ENCODE results near the gene IVL. TPM values are rescaled to one million over a fixed set of nuclear protein-coding genes. Genes with fewer than 3 reads are reported as not detected.

IVL gene
- total and polyA plus RNA-seq, 12 donors = 0.16 to 0.30 TPM; not detected in 10

DNA sequence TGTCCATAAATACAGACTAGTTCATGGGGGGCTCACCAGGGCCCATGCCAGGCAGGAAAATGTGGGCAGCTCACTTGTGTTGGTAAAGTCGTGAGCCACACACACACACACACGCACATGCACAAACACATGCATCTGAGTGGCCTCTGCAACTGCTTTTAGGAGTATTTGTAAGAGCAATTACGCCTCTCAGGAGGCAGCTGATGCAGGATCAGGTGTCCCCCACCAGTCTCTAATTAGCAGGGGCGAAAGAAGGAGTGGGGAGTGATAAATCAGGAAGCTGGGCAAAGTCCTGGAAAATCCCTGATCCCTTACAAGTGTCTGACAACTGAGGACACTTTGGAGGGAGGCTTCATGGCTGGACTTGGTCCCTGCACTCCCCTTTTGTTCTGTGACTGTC lies 5.7 kb upstream of the IVL start:
- Histone ChIP-seq H3K4me1 (replicated peaks in 1 of 2) (no peaks in the 10 kb centered on the region), H3K27ac (no peak overlapping the region), H3K27me3 (no peaks in the 10 kb centered on the region), H3K36me3 (replicated peaks in 1 of 2) (no peaks in the 10 kb centered on the region), H3K9me3 (replicated peaks in 1 of 3) (no peaks in the 10 kb centered on the region), H3K4me3 (no peak overlapping the region)
- intact Hi-C loops (cut with DNase I) = no loop called here
- WGBS, 4 donors = 69 to 91% (median 72%) methylated on average over 3 to 4 of the region's 4 CpGs
- no peak for TF ChIP-seq POLR2A (IDR thresholded peaks at IDR 0.05)
- TF ChIP-seq, protein P1, sequence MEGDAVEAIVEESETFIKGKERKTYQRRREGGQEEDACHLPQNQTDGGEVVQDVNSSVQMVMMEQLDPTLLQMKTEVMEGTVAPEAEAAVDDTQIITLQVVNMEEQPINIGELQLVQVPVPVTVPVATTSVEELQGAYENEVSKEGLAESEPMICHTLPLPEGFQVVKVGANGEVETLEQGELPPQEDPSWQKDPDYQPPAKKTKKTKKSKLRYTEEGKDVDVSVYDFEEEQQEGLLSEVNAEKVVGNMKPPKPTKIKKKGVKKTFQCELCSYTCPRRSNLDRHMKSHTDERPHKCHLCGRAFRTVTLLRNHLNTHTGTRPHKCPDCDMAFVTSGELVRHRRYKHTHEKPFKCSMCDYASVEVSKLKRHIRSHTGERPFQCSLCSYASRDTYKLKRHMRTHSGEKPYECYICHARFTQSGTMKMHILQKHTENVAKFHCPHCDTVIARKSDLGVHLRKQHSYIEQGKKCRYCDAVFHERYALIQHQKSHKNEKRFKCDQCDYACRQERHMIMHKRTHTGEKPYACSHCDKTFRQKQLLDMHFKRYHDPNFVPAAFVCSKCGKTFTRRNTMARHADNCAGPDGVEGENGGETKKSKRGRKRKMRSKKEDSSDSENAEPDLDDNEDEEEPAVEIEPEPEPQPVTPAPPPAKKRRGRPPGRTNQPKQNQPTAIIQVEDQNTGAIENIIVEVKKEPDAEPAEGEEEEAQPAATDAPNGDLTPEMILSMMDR (IDR thresholded peaks at IDR 0.05) = no peak
- no peak for DNase-seq

DNA sequence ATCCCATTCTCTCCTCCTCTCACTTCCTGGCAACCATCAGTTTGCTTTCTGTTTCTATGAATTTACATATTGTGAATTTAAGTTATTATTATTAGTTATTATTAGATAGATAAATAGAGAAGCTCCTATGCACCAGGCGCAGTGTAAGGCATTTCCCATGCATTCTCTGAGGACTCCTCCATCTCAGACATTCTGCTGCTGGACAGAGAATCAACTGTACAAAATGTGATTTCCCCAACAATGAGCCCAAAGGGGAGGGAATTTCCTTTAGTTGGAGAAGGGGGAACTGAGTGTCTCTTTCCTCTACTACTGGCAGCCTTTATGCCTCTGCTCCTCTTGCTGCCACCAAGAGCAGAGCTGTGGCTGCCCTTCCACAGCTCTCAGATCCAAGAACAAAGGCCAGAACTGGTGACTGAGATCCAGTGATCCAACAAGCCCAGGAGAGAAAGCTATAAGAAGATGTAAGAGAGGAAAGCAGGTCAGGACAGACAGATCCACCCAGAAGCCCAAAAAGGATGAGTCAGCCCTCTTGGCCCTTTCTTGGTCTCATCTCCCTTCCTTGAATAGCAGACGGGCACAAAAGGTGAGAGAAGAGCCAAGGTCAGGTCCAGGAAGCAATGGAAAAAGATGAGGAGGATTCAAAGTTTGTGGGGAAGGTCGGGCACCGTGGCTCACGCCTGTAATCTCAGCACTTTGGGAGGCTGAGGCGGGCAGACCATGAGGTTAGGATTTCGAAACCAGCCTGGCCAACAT lies 3.5 kb upstream of the IVL start:
- no peaks in the 10 kb centered on the region for H3K27me3 ChIP-seq
- intact Hi-C loops (cut with DNase I) = no loop called here
- H3K9me3 ChIP-seq (replicated peaks in 1 of 3) = no peaks in the 10 kb centered on the region
- no peaks in the 10 kb centered on the region for H3K36me3 ChIP-seq (replicated peaks in 1 of 2)
- H3K4me3 ChIP-seq = no peak overlapping the region
- TF ChIP-seq, protein P1 (IDR thresholded peaks at IDR 0.05) = no peak
- TF ChIP-seq POLR2A (IDR thresholded peaks at IDR 0.05) = no peak
- no peak overlapping the region for H3K27ac ChIP-seq
- no peaks in the 10 kb centered on the region for H3K4me1 ChIP-seq (replicated peaks in 1 of 2)
- no peak for DNase-seq
- 67 to 77% (median 71%) methylated on average over 7 of the region's 7 CpGs for WGBS, 4 donors

DNA sequence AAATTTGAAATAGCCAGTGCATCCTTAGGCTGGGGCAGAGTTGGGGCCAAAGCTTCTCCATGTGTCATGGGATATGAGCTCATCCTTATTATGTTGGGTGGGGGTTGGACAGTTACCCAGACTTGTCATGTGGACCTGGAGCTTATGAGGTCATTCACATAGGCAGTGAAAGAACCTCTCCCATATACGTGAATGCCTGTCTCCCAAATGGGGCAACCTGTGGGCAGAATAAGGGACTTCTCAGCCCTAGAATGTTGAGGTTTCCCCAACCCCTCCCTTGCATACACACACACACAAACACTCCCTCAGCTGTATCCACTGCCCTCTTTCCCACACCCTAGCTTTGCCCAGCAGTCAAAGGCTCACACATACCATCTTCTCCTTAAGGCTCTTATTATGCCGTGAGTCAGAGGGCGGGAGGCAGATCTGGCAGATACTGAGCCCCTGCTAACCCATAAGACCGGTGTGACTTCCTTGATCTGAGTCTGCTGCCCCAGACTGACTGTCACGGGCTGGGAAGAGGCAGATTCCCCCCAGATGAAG lies 2.3 kb upstream of the IVL start:
- intact Hi-C loops (cut with DNase I) = no loop called here
- TF ChIP-seq, protein P1 (IDR thresholded peaks at IDR 0.05) = no peak
- no peak for TF ChIP-seq POLR2A (IDR thresholded peaks at IDR 0.05)
- H3K27ac ChIP-seq = no peak overlapping the region
- H3K9me3 ChIP-seq (replicated peaks in 1 of 3) = no peaks in the 10 kb centered on the region
- no peak for DNase-seq
- H3K27me3 ChIP-seq = no peaks in the 10 kb centered on the region
- WGBS, 4 donors = 50 to 60% (median 52%) methylated on average over 3 to 5 of the region's 5 CpGs
- H3K4me3 ChIP-seq = no peak overlapping the region
- H3K36me3 ChIP-seq (replicated peaks in 1 of 2) = no peaks in the 10 kb centered on the region
- H3K4me1 ChIP-seq (replicated peaks in 1 of 2) = no peaks in the 10 kb centered on the region

DNA sequence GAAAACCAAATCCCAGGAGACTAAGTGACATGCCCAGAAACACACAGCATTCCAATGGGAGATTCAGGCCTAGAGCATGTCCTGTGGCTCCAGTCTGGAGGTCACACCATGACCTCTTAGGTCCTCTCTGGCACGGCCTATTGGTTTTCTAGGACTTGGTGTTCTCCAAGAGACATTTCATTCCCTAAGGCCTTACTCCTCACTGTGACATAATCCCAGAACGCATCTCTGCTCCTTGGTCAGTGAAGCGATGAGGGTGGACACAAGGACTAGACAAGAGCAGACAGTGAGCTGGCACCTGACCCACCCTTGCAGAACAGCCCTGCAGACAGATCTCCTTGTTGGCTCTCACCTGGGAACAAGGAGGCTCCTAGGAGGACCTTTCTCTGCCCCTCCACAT lies 860 bp downstream of the IVL start:
- Histone ChIP-seq H3K36me3 (replicated peaks in 1 of 2) (no peaks in the 10 kb centered on the region), H3K4me1 (replicated peaks in 1 of 2) (no peaks in the 10 kb centered on the region), H3K27me3 (no peaks in the 10 kb centered on the region), H3K27ac (no peak overlapping the region), H3K4me3 (no peak overlapping the region), H3K9me3 (replicated peaks in 1 of 3) (no peaks in the 10 kb centered on the region)
- intact Hi-C loops (cut with DNase I) = no loop called here
- no peak for DNase-seq
- WGBS, 4 donors = 88 to 92% methylated on average over 3 of the region's 3 CpGs; no CpG with 5 or more reads in 2 of the 4 donors
- no peak for TF ChIP-seq POLR2A (IDR thresholded peaks at IDR 0.05)
- TF ChIP-seq, protein P1 (IDR thresholded peaks at IDR 0.05) = no peak

Measured in adrenal gland (tissue), 12 donors.